Transverse colon (tissue), 4 donors: ENCODE measurements around the gene NHLH1. TPM values are rescaled to one million over a fixed set of nuclear protein-coding genes. Genes with fewer than 3 reads are reported as not detected.

Experiments
- DNase-seq: peaks from one replicate; pipeline ENCODE4 v3.0.0-alpha.2; 2019
- H3K27ac ChIP-seq, 4 donors: fragments of 200-600 bp; sonication (generic); 2 replicates each; pipeline ENCODE4 v1.5.1; 2016 to 2018; ENCODE audit warnings: inconsistent platforms in 4 of 4
- H3K27me3 ChIP-seq: fragments of 200-600 bp; sonication (generic); 2 replicates; pipeline ENCODE4 v1.5.1; 2017; ENCODE audit warnings: inconsistent platforms
- H3K36me3 ChIP-seq, 4 donors: fragments of 200-600 bp; sonication (generic); 2 replicates each; pipeline ENCODE4 v1.5.1; 2017 to 2019; ENCODE audit warnings: inconsistent platforms in 4 of 4
- H3K4me1 ChIP-seq, 4 donors: fragments of 200-600 bp; sonication (generic); 2 replicates each; pipeline ENCODE4 v1.5.1; 2017 to 2020; ENCODE audit warnings: inconsistent platforms in 4 of 4
- H3K4me3 ChIP-seq, 4 donors: fragments of 200-600 bp; sonication (generic); 1 replicate in 1 of 4; 2 replicates in 3 of 4; pipeline versions ENCODE4 v1.5.1 to v1.6.1; 2017 to 2019; ENCODE audit warnings: inconsistent platforms in 4 of 4
- H3K9me3 ChIP-seq, 2 donors: fragments of 200-600 bp; sonication (generic); 2 replicates each; pipeline ENCODE4 v1.5.1; 2017 to 2019; ENCODE audit warnings: inconsistent platforms in 2 of 2
- EP300 ChIP-seq: sonication (generic); formaldehyde crosslinking; IDR thresholded peaks from one replicate; pipeline ENCODE4 v1.6.1; 2017; ENCODE audit warnings: antibody characterized with exemption, low read depth
- POLR2A ChIP-seq: fragments of 450-650 bp; IDR thresholded peaks from one replicate; pipeline ENCODE4 v1.6.1; 2016; ENCODE audit warnings: antibody characterized with exemption, mild to moderate bottlenecking, moderate library complexity
- POLR2AphosphoS5 ChIP-seq, 3 donors: sonication (generic); formaldehyde crosslinking; IDR thresholded peaks; one replicate each; pipeline ENCODE4 v1.6.1; 2016; ENCODE audit warnings: antibody characterized with exemption in 3 of 3
- WGBS, 2 donors: methylation state at CpG; one replicate each; pipeline ENCODE4 v1.1.5; 2018; ENCODE audit warnings: low coverage in 1 of 2; 5-methylcytosine and 5-hydroxymethylcytosine counted together
- in situ Hi-C, 4 donors: fragments of 200-750 bp; cut with MboI; loops; one replicate each; pipeline versions ENCODE4 v1.15.0 to v1.15.1; 2017; ENCODE audit warnings: low sequenced_read_pairs in 3 of 4, low pct_ligation_motif_present in 1 of 4, low pct_unique_long_range_greater_than_20kb in 1 of 4
- intact Hi-C: fragments of 100-400 bp; cut with DNase I; formaldehyde crosslinking; loops from one replicate; pipeline ENCODE4 v1.15.1; 2023; ENCODE audit warnings: low total_unique reads
- total RNA-seq, 4 donors: library from RNA; depleted of rRNA; stranded (reverse); fragments of >200 nt; gene quantifications; one replicate each; pipeline ENCODE4 v1.1.0, GENCODE V29; 2016
- TF ChIP-seq, protein P1 (sequence below), 5 experiments: fragments of 200-600 bp in 3 of 5; fragments of 450-650 bp in 2 of 5; sonication (generic) in 3 of 5; IDR thresholded peaks; 1 replicate in 2 of 5; 2 replicates in 3 of 5; pipeline ENCODE4 v1.5.1; 2016 to 2017; ENCODE audit warnings: antibody characterized with exemption in 5 of 5, inconsistent platforms in 3 of 5, mild to moderate bottlenecking in 2 of 5, moderate library complexity in 1 of 5

NHLH1 gene
- total RNA-seq, 4 donors from 2014 or later: not detected

GRCh38 chr1:160328184-160328583 is 38.7 kb upstream of the NHLH1 start:
- no peaks in the 10 kb centered on the region for H3K4me1 ChIP-seq
- WGBS, 2 donors: 85 to 88% methylated on average over 8 of the region's 8 CpGs
- no peak for TF ChIP-seq EP300
- TF ChIP-seq, protein P1, sequence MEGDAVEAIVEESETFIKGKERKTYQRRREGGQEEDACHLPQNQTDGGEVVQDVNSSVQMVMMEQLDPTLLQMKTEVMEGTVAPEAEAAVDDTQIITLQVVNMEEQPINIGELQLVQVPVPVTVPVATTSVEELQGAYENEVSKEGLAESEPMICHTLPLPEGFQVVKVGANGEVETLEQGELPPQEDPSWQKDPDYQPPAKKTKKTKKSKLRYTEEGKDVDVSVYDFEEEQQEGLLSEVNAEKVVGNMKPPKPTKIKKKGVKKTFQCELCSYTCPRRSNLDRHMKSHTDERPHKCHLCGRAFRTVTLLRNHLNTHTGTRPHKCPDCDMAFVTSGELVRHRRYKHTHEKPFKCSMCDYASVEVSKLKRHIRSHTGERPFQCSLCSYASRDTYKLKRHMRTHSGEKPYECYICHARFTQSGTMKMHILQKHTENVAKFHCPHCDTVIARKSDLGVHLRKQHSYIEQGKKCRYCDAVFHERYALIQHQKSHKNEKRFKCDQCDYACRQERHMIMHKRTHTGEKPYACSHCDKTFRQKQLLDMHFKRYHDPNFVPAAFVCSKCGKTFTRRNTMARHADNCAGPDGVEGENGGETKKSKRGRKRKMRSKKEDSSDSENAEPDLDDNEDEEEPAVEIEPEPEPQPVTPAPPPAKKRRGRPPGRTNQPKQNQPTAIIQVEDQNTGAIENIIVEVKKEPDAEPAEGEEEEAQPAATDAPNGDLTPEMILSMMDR (IDR thresholded peaks at IDR 0.05): no peak
- no peak for TF ChIP-seq POLR2A
- no peak overlapping the region for H3K4me3 ChIP-seq
- in situ Hi-C loops (no loop called here), intact Hi-C loops (no loop called here)
- no peaks in the 10 kb centered on the region for H3K9me3 ChIP-seq
- no peak for DNase-seq
- no peak overlapping the region for H3K27ac ChIP-seq
- no peaks in the 10 kb centered on the region for H3K27me3 ChIP-seq
- peaks cover 0 to 98% (median 49%) of the 10 kb centered on the region in 4 donors for H3K36me3 ChIP-seq

GRCh38 chr1:160330119-160330518 is 36.8 kb upstream of the NHLH1 start:
- in situ Hi-C loops: no loop called here

DNA sequence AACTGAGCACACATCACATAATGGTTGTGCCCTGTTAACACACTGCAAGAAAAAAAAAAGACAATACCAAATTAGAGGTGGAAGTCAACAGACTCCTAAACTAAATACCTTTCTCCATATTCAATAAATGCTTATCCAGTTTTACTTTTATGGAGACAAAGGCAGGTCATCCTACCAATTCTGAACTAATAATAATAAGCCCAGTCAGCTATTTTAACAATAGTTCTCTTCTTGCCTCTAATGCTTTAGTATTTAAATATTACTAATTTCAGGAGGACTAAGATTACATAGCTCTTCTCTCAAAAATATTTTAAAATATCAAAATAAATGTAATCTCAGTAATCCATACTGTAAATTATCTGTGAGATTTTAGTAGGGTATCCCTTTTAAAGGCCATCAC is 34.4 kb upstream of the NHLH1 start:
- intact Hi-C loops: no loop called here
- DNase-seq: no peak
- H3K27ac ChIP-seq: no peak overlapping the region
- peaks cover 0 to 93% (median 46%) of the 10 kb centered on the region in 4 donors for H3K36me3 ChIP-seq
- H3K4me1 ChIP-seq: no peaks in the 10 kb centered on the region
- no peaks in the 10 kb centered on the region for H3K27me3 ChIP-seq
- H3K4me3 ChIP-seq: no peak overlapping the region
- in situ Hi-C loops: no loop called here
- TF ChIP-seq, protein P1 (IDR thresholded peaks at IDR 0.05): no peak
- TF ChIP-seq EP300: no peak
- TF ChIP-seq POLR2A: no peak
- no peak for TF ChIP-seq POLR2AphosphoS5 (IDR thresholded peaks at IDR 0.05)
- no peaks in the 10 kb centered on the region for H3K9me3 ChIP-seq

More at GRCh38 chr1:160330119-160330518, 36.8 kb upstream of the NHLH1 start:
- no peak for DNase-seq
- TF ChIP-seq, protein P1 (IDR thresholded peaks at IDR 0.05): no peak
- TF ChIP-seq POLR2A (no peak), EP300 (no peak), POLR2AphosphoS5 (IDR thresholded peaks at IDR 0.05) (no peak)
- Histone ChIP-seq H3K4me3 (no peak overlapping the region), H3K36me3 (peaks cover 0 to 99% (median 49%) of the 10 kb centered on the region in 4 donors), H3K4me1 (no peaks in the 10 kb centered on the region), H3K27me3 (no peaks in the 10 kb centered on the region), H3K9me3 (no peaks in the 10 kb centered on the region), H3K27ac (no peak overlapping the region)
- intact Hi-C loops: no loop called here

GRCh38 chr1:160338580-160338979 is 28.3 kb upstream of the NHLH1 start:
- intact Hi-C loops: no loop called here
- Histone ChIP-seq H3K36me3 (peaks cover 0 to 57% (median 26%) of the 10 kb centered on the region in 4 donors), H3K27me3 (no peaks in the 10 kb centered on the region), H3K4me3 (no peak overlapping the region), H3K27ac (no peak overlapping the region), H3K9me3 (no peaks in the 10 kb centered on the region), H3K4me1 (peaks cover 7 to 20% (median 14%) of the 10 kb centered on the region in 4 donors)
- TF ChIP-seq EP300 (no peak), POLR2A (no peak), POLR2AphosphoS5 (IDR thresholded peaks at IDR 0.05) (no peak)
- TF ChIP-seq, protein P1 (IDR thresholded peaks at IDR 0.05): no peak
- WGBS, 2 donors: 81 to 82% methylated on average over 4 of the region's 4 CpGs
- in situ Hi-C loops: no loop called here
- no peak for DNase-seq
